ENCODE measurements around the gene IL18RAP.

The IL18RAP gene

DNA sequence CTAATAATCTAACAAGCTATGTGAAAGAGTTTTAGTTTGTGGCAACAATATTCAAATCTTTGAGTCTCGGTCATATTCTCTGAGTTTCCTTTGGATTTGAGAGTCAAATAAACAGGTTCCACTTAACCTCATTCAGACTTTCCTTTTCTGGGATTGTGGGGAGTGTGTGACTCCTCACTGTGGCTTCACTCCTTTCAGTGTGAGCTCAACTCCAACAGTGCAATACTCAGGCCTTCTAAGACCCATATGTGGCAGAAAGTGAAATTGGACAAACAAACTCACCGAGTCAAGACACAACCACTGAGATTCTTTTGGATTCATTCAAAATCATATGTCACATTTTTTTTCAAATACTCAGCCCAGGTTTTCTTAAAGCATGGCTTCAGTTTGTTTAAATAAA is 75.5 kb downstream of the IL18RAP start:
- Mint-ChIP-seq H3K4me1 (no peaks in the 10 kb centered on the region), H3K27me3 (ENCODE audit: low read depth) (no peaks in the 10 kb centered on the region), H3K9me3 (peaks cover 8% of the 10 kb centered on the region), H3K4me3 (no peak overlapping the region), H3K27ac (no peak overlapping the region), H3K36me3 (ENCODE audit: low read depth) (no peaks in the 10 kb centered on the region)
- TF ChIP-seq, protein P1, sequence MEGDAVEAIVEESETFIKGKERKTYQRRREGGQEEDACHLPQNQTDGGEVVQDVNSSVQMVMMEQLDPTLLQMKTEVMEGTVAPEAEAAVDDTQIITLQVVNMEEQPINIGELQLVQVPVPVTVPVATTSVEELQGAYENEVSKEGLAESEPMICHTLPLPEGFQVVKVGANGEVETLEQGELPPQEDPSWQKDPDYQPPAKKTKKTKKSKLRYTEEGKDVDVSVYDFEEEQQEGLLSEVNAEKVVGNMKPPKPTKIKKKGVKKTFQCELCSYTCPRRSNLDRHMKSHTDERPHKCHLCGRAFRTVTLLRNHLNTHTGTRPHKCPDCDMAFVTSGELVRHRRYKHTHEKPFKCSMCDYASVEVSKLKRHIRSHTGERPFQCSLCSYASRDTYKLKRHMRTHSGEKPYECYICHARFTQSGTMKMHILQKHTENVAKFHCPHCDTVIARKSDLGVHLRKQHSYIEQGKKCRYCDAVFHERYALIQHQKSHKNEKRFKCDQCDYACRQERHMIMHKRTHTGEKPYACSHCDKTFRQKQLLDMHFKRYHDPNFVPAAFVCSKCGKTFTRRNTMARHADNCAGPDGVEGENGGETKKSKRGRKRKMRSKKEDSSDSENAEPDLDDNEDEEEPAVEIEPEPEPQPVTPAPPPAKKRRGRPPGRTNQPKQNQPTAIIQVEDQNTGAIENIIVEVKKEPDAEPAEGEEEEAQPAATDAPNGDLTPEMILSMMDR (IDR thresholded peaks at IDR 0.05; ENCODE audit: unreplicated experiment in 3 of 3), result no peak

DNA sequence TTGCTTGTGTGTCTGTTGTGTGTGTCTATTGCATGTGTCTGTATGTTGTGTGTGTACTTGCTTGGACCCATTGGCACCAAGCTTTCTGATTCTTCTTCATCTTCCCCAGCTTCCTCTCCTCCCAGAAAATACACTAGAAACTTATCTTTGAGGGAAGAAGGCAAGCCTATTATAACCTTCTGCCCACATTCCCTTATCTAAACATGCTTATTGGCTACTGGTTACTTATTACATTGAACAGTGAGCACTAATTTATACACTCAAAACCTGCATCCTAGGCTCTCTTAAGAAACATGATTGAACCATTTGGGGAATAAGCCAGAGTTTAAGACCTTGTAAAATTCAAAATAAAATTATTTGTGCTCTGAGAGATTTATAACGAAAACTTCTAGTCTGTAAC is 76.6 kb downstream of the IL18RAP start:
- Mint-ChIP-seq H3K27me3 (ENCODE audit: low read depth) (peaks cover 7% of the 10 kb centered on the region), H3K27ac (no peak overlapping the region), H3K36me3 (ENCODE audit: low read depth) (no peaks in the 10 kb centered on the region), H3K9me3 (peaks cover 3% of the 10 kb centered on the region), H3K4me1 (no peaks in the 10 kb centered on the region), H3K4me3 (no peak overlapping the region)
- TF ChIP-seq, protein P1 (IDR thresholded peaks at IDR 0.05; ENCODE audit: unreplicated experiment in 3 of 3), result no peak
